ENCODE data around the gene REEP1. TPM values are rescaled to one million over a fixed set of nuclear protein-coding genes. Genes with fewer than 3 reads are reported as not detected.

Gene REEP1
- total RNA-seq, 2 experiments from 2014 or later, result 0.23 to 0.25 TPM

DNA sequence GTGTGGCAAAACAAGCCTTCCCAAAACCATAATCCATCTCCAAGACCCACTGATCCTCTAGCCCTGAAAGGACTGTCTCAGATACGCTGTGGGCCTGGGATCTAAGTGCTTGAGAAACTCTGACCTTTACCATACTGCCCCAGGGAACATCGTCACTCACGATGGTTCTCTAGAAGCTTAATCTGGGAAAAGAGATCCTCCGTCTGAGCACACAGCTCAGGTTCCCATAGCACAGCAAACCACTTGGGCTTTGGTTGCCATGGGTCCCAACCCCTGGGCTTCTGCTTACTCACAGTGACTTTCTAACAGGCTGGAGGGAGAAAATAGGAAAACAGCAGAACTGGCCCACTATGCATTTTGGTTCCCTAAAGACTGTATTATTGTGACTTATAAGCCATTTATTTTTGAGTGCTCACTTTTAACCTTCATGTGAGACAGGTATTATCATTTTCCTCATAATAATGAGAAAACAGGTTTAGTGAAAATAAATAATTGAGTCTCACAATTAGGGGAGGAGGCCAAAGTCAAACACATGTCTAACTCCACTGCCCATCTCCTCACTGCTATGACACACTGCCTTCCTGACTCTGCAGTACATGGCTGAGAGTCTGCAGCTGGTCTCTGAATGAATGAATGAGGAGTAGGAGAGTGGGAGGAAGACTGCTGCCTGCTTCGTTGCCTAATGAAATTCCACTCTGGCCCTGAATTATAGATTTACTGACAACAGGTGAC is 46.7 kb downstream of the REEP1 start:
- POLR2A ChIA-PET, result no interaction called here
- CTCF ChIA-PET, result no interaction called here

DNA sequence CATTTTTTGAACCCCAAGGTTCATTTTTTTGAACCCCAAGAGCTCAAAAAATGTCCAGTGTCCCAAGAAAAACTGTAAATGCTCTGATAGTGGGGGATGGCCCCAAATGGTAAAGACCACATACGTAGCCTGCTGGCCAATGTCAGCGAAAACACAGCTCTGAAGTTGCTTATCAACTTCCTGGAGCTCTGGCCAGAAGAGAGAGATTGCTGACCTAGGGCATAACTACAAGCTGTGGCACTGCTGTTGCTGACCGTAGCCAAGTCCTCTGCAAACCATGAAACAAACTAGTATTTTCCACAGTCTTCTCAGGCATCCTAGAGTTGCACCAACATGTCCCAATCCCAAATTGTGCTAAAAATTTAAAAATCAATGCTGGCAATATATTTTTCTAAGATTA is 50.9 kb downstream of the REEP1 start:
- ChIA-PET CTCF (no interaction called here), POLR2A (no interaction called here)

DNA sequence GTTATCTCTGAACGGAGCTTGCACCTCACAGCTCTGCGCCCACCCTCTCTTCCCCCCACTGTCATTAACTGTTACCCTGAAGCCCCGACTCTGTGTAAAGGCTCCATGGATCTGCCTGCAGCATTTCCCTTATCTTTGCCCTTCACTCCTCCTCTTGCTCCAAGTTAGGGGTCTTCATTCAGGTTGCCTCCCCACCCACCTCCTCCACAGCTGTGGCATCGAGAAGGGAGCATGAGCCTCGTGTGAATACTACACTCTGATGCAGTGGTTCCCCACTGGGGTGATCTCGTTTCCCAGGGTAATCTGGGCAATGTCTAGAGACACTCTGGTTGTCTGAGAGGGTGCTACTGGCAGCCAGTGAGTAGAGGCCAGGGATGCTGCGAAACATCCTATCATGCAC is 51.4 kb downstream of the REEP1 start:
- ChIA-PET CTCF (no interaction called here), POLR2A (no interaction called here)

DNA sequence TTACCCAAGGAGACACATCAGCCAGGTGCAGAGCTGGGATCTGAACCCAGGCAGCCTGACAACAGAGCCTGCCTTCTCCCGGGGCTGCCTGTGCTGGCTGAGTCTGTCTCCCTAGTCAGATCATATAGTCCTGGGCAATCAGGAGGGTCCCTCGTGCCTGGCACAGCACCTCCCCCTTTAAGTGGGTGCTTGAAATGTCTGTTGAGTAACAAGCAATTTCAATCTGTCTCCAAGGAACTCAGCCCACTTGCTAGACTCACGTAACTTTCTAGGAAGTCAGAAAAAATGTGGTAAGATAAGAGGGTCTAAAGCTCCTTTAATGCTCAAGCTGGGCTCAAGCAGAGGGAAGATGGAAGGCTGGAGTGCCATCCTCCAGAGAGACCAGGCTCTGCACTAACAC is 51.9 kb downstream of the REEP1 start:
- POLR2A ChIA-PET, result no interaction called here
- CTCF ChIA-PET, result no interaction called here

DNA sequence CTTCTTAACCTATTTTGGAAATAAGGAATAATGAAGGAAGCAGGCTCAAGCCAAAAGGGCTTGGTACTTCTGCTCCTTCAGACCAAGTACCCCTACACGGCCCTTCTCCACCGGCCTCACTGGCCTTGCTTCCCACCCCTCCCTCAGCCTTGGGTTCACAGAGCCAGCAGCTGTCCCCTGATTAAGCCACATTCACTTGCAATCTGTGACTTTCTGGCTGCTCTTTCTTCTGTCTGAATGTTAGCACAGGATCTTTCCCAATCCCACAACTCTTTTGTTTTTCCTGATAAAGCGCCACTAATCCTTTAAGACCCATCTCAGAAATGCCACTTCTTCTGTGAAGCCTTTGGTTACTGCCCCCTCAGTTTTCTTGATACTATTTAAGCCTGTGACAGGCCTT is 52.4 kb downstream of the REEP1 start:
- ChIA-PET CTCF (no interaction called here), POLR2A (no interaction called here)

DNA sequence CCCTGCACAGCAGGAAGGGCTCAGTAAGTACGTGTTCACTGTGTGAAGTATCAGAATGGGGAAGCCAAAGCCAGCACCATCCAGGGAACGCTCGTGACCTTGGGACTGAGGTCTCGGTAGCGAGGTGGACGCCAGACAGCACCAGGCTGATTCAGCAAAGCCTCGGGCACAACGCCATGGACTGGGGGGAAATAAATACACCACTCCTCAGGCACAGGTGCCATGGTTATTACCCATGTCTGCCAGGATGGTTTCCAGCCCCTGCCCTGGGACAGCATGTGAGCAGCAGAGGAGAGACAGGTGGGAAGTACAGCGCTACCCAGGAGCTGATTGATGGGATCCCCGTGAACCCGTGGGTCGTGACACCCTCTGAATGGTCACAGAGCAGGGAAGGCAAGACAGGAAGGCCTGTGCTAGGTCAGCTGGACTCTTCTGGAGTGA is 53.0 kb downstream of the REEP1 start:
- POLR2A ChIA-PET, result no interaction called here
- CTCF ChIA-PET, result no interaction called here

DNA sequence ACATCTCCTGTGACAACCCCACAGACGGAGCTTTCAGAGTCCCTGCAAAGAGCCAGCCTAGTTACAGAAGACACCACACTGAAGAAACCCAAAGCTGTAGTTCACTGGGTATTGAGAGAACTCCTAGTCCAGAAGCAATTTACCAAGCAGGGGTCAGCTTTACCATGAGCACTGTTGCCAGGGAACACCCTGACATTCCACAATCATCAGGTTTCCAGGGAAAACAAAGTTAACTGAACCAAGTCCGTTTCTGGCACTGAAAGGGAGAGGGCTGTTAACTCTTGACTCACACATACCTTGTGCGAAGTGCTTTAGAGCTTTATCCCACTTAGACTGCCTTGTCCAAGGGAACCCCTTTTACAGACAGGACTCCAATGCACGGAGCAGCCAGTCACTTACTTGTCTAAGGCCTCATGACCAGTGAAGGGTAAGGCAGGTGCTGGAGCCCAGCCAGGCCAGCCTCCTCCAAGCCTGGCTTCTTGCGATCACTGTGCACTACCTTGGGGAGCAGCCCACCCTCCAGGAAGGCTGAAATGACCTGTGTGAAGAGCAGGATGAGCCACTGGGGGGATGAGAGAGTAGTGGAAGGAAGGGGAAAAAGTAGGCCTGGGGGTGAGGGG is 53.9 kb downstream of the REEP1 start:
- POLR2A ChIA-PET, result no interaction called here
- CTCF ChIA-PET, result no interaction called here

DNA sequence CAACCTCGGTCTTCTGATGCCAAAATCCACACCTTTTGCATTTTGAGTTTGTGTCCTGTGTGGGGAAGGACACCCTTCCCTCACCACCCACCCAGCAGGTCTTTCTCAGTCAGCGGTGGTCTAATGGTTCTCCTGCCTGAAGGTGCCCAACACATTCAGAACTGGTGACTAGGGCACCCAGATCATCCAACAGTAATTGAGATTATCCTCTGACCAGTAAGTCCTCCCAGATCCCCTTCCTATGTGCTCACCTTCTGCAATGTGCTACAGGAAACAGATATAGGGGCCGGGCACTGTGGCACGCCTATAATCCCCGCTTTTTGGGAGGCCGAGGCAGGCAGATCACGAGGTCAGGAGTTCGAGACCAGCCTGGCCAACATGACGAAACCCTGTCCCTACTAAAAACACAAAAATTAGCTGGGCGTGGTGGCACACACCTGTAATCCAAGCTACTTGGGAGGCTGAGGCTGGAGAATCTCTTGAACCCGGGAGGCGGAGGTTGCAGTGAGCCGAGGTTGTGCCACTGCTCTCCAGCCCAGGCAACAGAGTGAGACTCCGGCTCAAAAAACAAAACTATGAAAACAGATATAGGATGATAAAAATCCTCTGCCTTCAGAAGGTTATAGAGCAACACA is 56.2 kb downstream of the REEP1 start:
- CTCF ChIA-PET, result no interaction called here
- POLR2A ChIA-PET, result no interaction called here

DNA sequence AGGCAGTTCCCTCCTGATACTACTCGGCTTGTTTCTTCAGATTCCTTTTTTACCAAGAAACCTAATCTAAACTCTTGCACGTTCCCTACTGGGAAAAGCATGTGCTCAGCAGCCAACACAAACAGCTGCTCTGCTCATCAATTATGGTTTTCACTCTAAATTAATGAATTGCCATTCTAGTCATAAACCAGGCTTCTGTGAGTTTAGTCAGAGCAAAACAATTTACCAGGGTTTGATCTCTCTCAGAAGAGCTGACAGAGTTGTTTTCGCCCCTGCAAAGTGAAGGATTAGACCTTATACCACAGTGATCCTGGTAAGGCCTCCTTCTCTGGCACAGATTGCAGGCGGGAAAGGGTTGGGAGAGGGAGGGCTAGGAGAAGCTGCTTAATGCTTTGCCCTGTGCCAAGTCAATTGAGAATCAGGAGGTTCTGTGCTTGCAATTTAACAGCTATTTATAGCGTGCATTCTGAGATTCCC is 57.2 kb downstream of the REEP1 start:
- POLR2A ChIA-PET, result no interaction called here
- CTCF ChIA-PET, result no interaction called here

DNA sequence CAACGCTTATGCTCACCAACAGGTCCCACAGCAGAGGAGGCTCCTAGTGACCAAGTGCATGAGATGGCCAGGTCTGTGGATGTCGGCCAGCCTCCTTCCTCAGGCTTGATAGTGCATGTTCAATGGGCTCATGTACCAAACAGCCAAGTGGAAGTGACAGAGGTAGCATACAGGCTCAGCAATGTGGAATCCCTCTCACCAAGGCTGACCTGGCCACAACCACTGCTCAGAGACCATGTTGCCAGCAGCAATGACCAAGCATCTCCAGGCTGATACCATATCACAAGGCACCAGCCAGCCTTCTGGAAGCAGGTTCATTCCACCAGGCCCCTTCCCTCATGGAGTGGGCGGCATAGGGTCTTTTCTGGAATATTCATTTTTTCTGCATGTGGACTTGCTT is 61.5 kb downstream of the REEP1 start:
- ChIA-PET POLR2A (no interaction called here), CTCF (no interaction called here)

DNA sequence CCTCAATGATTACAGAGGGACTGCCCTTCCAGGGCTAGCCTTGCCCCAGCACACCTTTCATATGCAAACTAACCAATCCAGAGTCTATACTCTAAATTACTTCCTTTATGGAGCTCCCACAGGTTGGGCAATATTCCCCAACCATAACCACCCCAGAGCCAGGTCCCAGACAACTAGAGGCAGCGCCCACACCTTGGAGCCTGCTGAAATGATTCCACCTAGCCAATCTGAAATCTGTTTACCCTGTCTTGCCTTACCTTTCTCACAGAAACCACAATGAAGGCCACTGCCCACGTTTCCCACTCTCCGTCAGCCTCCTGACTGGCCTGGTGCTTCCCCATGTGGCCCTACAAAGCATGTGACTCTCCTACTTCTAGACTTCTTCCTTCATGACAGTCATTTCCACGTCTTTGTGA is 62.0 kb downstream of the REEP1 start:
- ChIA-PET CTCF (no interaction called here), POLR2A (no interaction called here)

DNA sequence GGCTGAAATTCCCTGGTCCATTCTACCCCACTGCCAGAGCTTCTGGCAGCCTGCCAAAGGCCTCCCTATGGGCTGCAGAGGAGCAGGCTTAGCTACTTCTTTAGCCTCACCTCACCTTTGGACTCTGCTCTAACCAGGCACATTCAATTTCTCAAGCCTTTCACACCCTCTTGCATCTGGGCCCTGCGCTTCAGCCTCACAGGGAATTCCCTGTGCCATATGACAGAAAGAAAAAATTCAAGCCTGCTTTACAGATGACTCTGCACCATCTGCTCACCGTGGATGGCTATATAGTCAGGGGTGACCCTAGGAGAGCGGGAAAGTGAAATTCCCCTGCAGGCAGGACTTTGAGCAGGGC is 62.5 kb downstream of the REEP1 start:
- ChIA-PET POLR2A (no interaction called here), CTCF (no interaction called here)

DNA sequence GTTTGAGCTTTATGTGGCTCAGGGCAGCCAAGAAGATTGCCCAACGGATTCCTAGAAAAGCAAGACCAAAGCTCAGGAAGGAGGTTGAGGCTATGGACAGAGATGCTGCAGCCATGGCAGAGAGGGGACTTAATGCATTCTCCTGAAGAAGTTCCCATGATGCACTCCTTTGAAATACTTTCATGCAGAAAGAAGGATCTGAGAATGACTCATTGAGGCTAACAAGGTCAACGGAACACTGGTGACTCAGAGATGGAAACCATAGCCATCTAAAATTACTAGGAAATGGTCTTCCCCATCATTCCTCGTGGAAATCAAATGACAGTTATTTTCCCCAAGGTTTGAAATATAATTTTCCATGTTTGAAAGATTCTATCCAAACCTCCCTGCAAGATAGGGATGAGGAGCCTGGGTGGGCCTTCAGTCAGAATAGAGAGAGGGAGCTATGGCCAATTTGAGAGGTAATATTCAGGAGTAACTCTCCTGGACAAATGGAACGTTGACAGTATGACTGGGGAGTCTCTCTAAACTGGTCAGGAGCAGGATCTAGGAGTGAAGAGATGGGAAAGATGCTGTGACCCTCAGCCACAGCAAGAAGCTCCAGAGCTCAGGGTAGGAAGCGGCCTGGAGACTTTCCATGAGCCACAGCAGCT is 63.0 kb downstream of the REEP1 start:
- ChIA-PET CTCF (no interaction called here), POLR2A (no interaction called here)

DNA sequence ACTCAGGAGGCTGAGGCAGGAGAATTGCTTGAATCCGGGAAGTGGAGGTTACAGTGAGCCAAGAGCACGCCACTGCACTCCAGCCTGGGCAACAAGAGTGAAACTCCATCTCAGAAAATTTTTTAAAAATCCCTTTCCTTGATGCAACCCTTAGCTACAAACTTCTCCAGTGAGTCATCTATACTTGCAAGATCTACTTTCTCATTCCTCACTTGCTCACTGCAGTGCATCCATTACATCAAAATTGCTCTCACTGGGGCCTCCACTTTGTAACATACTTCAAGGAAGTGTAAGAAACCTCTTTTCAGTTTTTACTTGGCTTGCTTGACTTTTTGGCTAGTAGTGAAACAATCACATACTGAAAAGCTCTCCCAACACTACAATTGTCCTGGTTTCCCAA is 65.3 kb downstream of the REEP1 start:
- CTCF ChIA-PET, result no interaction called here
- POLR2A ChIA-PET, result no interaction called here

DNA sequence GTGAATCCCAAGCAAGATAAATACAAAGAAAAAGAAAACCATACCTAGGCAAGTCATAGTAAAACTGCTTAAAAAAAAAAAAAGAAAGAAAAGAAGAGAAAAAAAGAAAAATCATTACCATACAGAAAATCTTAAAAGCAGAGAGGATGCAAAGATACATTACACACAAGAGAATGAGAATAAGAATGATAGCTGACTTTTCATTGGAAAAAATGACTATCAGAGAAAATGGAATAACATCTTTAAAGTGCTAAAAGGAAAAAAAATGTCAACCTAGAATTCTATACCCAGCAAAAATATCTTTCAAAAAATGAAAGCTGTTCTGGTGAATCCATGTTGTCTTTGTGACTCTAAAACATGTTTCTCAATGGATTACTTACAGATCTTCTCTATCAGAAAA is 66.2 kb downstream of the REEP1 start:
- ChIA-PET CTCF (no interaction called here), POLR2A (no interaction called here)

DNA sequence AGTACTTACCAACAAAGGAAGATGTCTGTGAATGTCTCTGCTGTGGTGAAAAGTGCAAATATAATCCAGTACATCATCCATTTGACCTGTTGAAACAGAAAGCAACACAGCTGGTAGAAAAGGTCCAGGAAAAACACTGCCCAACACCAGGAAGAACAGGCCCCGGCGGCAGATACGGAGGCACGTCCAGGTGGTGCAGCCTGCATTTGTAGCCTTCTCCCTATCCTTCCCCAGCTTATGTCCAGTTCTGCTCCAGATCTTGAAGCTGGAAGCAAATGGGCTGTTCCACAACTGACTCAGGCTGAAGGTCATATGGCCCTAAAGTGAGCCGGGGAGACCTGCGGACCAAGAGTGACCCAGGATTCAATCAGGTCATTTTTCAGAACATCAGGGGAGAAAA is 73.5 kb downstream of the REEP1 start:
- ChIA-PET CTCF (no interaction called here), POLR2A (no interaction called here)

DNA sequence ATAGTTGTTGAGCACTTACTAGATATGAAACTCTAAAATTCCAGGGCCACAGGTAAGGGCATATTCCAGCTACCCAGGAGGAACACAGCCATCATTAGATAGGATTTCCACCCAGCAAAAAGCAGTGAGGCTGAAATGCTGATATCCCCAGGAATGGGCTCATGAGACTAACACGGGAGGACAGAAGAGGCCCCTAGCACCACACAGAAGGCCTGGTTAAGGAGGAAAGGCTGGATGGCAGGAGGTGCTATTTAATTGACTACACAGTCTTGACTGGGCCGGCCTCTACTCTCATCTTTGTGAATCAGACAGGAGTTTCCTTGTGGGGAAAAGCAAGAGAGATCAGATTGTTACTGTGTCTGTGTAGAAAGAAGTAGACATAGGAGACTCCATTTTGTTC is 76.4 kb downstream of the REEP1 start:
- CTCF ChIA-PET, result no interaction called here
- POLR2A ChIA-PET, result no interaction called here

DNA sequence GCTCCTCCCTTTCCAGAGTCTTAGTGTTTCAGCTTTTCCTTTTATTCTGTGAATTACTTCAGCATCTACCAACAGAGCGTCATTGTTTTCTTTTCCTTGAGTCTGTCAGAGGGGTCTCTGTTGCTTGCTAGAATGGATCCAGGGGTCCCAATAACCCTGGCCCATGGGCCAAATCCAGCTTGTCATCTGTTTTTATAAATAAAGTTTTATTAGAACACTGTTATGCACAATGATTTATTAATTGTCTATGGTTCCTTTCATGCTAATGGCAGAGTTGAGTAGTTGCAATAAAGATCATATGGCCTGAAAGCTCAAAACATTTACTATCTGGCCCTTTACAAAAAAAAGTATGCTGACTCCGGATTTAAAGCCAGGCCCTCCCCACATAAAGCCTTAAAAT is 79.3 kb downstream of the REEP1 start:
- ChIA-PET POLR2A (no interaction called here), CTCF (interaction anchor here (0.7 kb wide), 1 partner anchor 295 kb away, joined by 4 read pairs; no protein-coding TSS in a partner anchor)

DNA sequence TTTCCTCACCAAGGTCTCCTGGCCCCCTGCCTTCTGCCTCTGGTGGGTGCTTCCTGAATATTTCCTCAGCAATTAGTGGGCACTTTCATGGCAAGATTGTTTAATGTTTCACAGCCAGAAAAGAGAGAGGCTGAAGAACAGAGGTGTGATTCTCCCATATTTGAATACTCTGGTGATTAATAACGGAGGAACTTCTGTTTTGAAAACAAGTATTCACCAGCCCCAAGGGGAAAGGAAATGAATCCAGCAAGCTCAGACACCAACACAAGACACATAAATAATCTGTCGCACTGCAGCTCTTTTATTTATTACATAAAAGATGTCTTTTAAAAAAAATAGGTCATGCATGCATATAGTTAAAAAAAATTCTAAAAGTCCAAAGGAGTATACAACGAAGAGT is 80.4 kb downstream of the REEP1 start:
- CTCF ChIA-PET, result interaction anchor here (0.6 kb wide), 1 partner anchor 988 kb away, joined by 3 read pairs; no protein-coding TSS in a partner anchor
- POLR2A ChIA-PET, result no interaction called here

DNA sequence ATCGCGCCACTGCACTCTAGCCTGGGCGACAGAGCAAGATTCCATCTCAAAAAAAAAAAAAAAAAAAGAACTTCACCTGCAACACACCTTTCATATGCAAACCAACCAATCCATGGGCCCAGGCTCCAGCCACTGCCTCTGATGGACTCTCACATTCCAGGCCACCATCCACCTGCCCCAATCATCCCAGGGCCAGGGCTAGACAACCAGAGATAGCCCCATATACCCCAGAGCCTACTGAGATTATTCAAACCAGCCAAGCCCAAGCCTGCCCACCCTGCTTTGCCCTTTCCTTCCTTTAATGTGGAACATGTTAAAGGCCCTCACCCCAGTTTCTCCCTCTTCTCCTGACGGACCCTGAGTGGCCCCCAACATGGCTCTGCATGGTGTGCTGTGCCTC is 81.1 kb downstream of the REEP1 start:
- CTCF ChIA-PET, result no interaction called here
- POLR2A ChIA-PET, result no interaction called here

All from activated CD8-positive, alpha-beta memory T cell treated with anti-CD3 and anti-CD28 coated beads for 36 hours (primary cell).